PC-9 (cell line): ENCODE results near the gene RELL1.

ENCODE experiments used
- CTCF ChIP-seq: fragments of 200-600 bp; sonication (generic); conservative IDR thresholded peaks from 2 replicates; pipeline ENCODE4 v1.6.1; 2017; ENCODE audit warnings: mixed run types, antibody characterized with exemption, mild to moderate bottlenecking, moderate library complexity
- EZH2 ChIP-seq: fragments of 200-600 bp; sonication (generic); IDR thresholded peaks from 2 replicates; pipeline ENCODE4 v1.8.0; 2017; ENCODE audit warnings: antibody characterized with exemption, low read depth

GRCh38 chr4:37625499-37625898 lies 60.7 kb downstream of the RELL1 start:
- TF ChIP-seq CTCF (no peak), EZH2 (no peak)
